ENCODE results near the gene MARK4. TPM values are rescaled to one million over a fixed set of nuclear protein-coding genes. Genes with fewer than 3 reads are reported as not detected.

Gene MARK4
- total RNA-seq, 1 experiment from 2014 or later = 44.0 TPM

- Histone ChIP-seq H3K27me3 (replicated peaks; ENCODE audit: insufficient read depth, low read depth, low read length, poor library complexity) (no peaks in the 10 kb centered on the region), H3K27ac (ENCODE audit: low read depth, low read length, poor library complexity, severe bottlenecking) (no peak overlapping the region), H3K36me3 (ENCODE audit: insufficient read depth, low read length, poor library complexity, severe bottlenecking) (peaks cover 9% of the 10 kb centered on the region), H3K4me3 (ENCODE audit: low read depth, low read length, poor library complexity, severe bottlenecking) (no peak overlapping the region), H3K4me1 (ENCODE audit: insufficient read depth, low read length, poor library complexity, severe bottlenecking) (no peaks in the 10 kb centered on the region), H3K9me3 (ENCODE audit: low read depth, low read length, poor library complexity, severe bottlenecking) (no peaks in the 10 kb centered on the region)
- CTCF ChIA-PET = no interaction called here
- intact Hi-C loops (cut with micrococcal nuclease; ENCODE audit: unreplicated experiment) = no loop called here
- POLR2A ChIA-PET (ENCODE audit: low non-redundant PET) = no interaction called here
- DNase-seq (ENCODE audit: low spot score) = no peak
- BruUV-seq (replicated peaks) = no TSS peak
- TF ChIP-seq EZH2 (IDR thresholded peaks at IDR 0.05; ENCODE audit: borderline replicate concordance, low read depth, low read length, poor library complexity, severe bottlenecking) = no peak
- TF ChIP-seq, protein P1, sequence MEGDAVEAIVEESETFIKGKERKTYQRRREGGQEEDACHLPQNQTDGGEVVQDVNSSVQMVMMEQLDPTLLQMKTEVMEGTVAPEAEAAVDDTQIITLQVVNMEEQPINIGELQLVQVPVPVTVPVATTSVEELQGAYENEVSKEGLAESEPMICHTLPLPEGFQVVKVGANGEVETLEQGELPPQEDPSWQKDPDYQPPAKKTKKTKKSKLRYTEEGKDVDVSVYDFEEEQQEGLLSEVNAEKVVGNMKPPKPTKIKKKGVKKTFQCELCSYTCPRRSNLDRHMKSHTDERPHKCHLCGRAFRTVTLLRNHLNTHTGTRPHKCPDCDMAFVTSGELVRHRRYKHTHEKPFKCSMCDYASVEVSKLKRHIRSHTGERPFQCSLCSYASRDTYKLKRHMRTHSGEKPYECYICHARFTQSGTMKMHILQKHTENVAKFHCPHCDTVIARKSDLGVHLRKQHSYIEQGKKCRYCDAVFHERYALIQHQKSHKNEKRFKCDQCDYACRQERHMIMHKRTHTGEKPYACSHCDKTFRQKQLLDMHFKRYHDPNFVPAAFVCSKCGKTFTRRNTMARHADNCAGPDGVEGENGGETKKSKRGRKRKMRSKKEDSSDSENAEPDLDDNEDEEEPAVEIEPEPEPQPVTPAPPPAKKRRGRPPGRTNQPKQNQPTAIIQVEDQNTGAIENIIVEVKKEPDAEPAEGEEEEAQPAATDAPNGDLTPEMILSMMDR (conservative IDR thresholded peaks at IDR 0.05; ENCODE audit: low read depth, low read length) = no peak
Measured at GRCh38 chr19:45283443-45284033, 32.5 kb downstream of the MARK4 start.

DNA sequence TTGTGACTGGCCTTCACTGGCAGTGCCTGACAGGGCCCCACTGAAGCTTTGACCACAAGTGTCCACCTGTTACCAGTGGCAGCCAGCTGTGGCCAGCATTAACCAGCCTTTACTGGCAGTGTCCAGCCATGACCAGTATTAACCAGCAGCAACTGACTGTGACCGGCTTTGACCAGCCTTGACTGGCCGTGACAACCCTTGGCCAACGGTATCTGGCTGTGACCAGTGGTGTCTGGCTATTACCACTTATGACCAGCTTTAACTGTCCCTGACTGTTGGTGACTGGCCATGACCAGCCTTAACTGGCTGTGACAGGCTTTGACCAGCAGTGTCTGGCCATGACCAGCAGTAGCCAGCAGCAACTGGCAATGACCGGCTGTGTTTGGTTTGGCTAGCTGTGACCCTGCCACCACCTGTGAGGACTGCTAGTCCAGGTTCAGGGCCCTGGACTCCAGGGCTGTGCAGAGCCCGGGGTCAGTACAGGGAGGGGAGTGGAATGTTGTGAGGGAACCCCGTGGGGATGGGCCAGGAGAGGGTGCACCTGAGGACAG, 39.4 kb downstream of the MARK4 start:
- no TSS peak for BruUV-seq (replicated peaks)
- H3K4me1 ChIP-seq (ENCODE audit: insufficient read depth, low read length, poor library complexity, severe bottlenecking) = no peaks in the 10 kb centered on the region
- H3K36me3 ChIP-seq (ENCODE audit: insufficient read depth, low read length, poor library complexity, severe bottlenecking) = peaks cover 4% of the 10 kb centered on the region
- H3K4me3 ChIP-seq (ENCODE audit: low read depth, low read length, poor library complexity, severe bottlenecking) = no peak overlapping the region
- H3K9me3 ChIP-seq (ENCODE audit: low read depth, low read length, poor library complexity, severe bottlenecking) = no peaks in the 10 kb centered on the region
- H3K27me3 ChIP-seq (replicated peaks; ENCODE audit: insufficient read depth, low read depth, low read length, poor library complexity) = no peaks in the 10 kb centered on the region
- no peak overlapping the region for H3K27ac ChIP-seq (ENCODE audit: low read depth, low read length, poor library complexity, severe bottlenecking)
- intact Hi-C loops (cut with micrococcal nuclease; ENCODE audit: unreplicated experiment) = no loop called here
- CTCF ChIA-PET = no interaction called here
- DNase-seq (ENCODE audit: low spot score) = no peak
- TF ChIP-seq, protein P1 (conservative IDR thresholded peaks at IDR 0.05; ENCODE audit: low read depth, low read length) = no peak
- TF ChIP-seq EZH2 (IDR thresholded peaks at IDR 0.05; ENCODE audit: borderline replicate concordance, low read depth, low read length, poor library complexity, severe bottlenecking) = no peak
- POLR2A ChIA-PET (ENCODE audit: low non-redundant PET) = no interaction called here

GRCh38 chr19:45291834-45292233, 40.8 kb downstream of the MARK4 start:
- TF ChIP-seq EZH2 (IDR thresholded peaks at IDR 0.05; ENCODE audit: borderline replicate concordance, low read depth, low read length, poor library complexity, severe bottlenecking) = no peak
- TF ChIP-seq, protein P1 (conservative IDR thresholded peaks at IDR 0.05; ENCODE audit: low read depth, low read length) = no peak
- intact Hi-C loops (cut with micrococcal nuclease; ENCODE audit: unreplicated experiment) = no loop called here
- no peaks in the 10 kb centered on the region for H3K4me1 ChIP-seq (ENCODE audit: insufficient read depth, low read length, poor library complexity, severe bottlenecking)
- no peak for DNase-seq (ENCODE audit: low spot score)
- H3K27ac ChIP-seq (ENCODE audit: low read depth, low read length, poor library complexity, severe bottlenecking) = no peak overlapping the region
- ChIA-PET CTCF (no interaction called here), POLR2A (ENCODE audit: low non-redundant PET) (no interaction called here)
- BruUV-seq (replicated peaks) = no TSS peak
- H3K9me3 ChIP-seq (ENCODE audit: low read depth, low read length, poor library complexity, severe bottlenecking) = no peaks in the 10 kb centered on the region
- H3K4me3 ChIP-seq (ENCODE audit: low read depth, low read length, poor library complexity, severe bottlenecking) = no peak overlapping the region
- peaks cover 4% of the 10 kb centered on the region for H3K36me3 ChIP-seq (ENCODE audit: insufficient read depth, low read length, poor library complexity, severe bottlenecking)
- H3K27me3 ChIP-seq (replicated peaks; ENCODE audit: insufficient read depth, low read depth, low read length, poor library complexity) = no peaks in the 10 kb centered on the region
